T-helper 2 cell treated with Interferon-gamma antibody and Interleukin-4, amounts not matched to agents 100 ng/mL and 5 ng/mL, for 36 hours (primary cell): ENCODE data around the gene JARID2. TPM values are rescaled to one million over a fixed set of nuclear protein-coding genes. Genes with fewer than 3 reads are reported as not detected.

Experiments used
- intact Hi-C: fragments of 100-400 bp; cut with micrococcal nuclease; formaldehyde crosslinking; loops from one replicate; pipeline ENCODE4 v1.15.1; 2023
- total RNA-seq: library from RNA; stranded (reverse); gene quantifications from 2 replicates; pipeline ENCODE4 v1.2.3, GENCODE V29; 2022

Gene JARID2
- total RNA-seq, 1 donor from 2014 or later = 32.0 TPM

GRCh38 chr6:15431762-15432483 lies 186.1 kb downstream of the JARID2 start:
- intact Hi-C loops = no loop called here

DNA sequence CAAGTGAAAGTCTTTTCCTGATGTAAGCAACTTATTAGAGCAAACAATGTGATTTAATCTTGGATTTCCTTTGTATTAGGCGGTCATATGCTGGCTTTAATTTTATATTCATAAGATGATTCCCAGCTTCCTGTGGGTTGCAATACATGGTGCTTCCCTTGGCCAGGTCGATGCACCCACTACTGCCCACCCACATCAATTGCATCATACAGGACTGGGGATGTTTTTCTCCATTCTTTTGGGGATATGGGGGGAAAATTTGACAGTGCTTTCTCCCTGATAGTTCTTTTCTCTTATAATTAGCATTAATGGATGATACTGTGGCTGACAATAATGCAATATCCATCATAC lies 187.6 kb downstream of the JARID2 start:
- intact Hi-C loops = no loop called here

GRCh38 chr6:15434263-15434662 lies 188.4 kb downstream of the JARID2 start:
- intact Hi-C loops = no loop called here

DNA sequence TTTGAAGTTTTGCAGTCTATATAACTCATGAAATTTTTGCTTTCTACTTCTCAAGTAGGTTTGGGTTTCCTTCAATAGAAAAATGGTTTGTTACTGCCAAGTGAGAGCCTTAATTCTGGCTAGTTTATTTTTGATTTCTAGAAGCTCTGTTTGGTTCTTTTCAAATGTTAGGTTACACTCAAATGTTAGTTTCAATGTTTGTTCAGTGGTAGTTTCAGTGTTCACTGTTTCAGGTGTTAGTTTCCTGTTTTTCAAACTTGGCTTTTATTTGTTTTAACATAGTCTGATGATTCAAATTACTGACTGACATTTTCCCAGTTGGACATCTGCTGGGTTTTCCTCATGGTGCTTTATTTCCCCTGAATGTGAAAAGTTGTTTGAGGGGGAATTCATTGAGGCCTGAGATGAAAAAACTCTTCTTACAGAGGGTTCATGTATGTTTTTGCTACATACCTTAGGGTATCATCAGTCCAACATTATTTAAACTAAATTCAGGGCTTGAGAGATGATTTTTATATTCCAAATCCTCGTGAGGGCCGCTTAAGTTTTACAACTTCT lies 189.0 kb downstream of the JARID2 start:
- intact Hi-C loops = loop anchor here (5.0 kb wide), 1 partner anchor 38 kb away; no protein-coding TSS in a partner anchor

GRCh38 chr6:15435468-15435867 lies 189.6 kb downstream of the JARID2 start:
- intact Hi-C loops = loop anchor here (5.0 kb wide), 1 partner anchor 38 kb away; no protein-coding TSS in a partner anchor

DNA sequence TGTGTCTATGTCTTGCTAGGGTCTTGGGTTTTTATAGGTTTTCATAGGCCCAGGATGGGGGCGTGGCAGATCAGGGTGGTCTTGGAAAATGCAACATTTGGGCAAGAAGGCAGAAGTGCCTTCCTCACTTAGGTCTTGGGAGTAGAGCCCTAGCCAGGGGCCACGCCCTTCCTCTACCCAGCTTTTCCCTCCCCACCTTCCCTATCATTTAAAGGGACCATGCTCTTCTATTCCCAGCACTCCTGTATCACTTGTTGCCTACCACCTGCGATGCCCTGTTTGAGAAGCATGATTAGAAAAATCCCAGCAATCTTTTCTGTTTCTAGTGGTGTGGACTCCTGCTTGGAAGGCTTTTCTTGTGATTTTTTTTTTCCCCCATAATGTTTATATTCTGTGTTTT lies 190.6 kb downstream of the JARID2 start:
- intact Hi-C loops = loop anchor here (5.0 kb wide), 1 partner anchor 39 kb away; no protein-coding TSS in a partner anchor

GRCh38 chr6:15437090-15437635 lies 191.3 kb downstream of the JARID2 start:
- intact Hi-C loops = loop anchor here (5.0 kb wide), 1 partner anchor 40 kb away; no protein-coding TSS in a partner anchor

DNA sequence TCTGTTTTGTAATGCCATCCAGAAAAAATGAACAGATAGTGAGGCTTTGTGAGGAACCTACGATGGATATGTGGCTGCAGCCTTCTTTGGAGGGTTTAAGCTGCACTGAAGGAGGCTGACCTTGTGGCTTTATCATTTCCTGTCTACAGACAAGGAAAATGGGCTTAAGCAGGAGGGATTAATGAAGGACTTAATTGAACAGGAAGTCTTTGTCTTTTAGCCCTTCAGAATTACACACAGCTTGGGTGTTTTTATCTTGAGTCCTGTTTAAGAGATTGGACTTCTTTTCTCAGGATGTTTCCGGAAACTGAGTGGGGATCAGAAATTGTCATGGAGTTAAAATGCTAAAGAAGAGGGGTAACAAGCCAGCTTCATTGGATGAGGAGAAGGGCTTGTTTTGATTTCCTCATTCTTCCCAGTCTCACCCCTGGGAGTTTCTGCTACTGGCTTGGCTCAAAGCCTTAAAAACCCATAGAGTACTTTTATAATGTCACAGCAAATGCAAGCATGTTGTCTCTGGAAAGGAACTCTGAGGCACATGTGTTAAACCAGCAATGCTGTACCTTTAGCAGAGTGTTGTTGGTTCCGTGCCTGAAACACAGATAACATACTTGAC lies 193.6 kb downstream of the JARID2 start:
- intact Hi-C loops = loop anchor here (2.0 to 10.0 kb wide), 4 partner anchors 19 to 1225 kb away; no protein-coding TSS in a partner anchor

DNA sequence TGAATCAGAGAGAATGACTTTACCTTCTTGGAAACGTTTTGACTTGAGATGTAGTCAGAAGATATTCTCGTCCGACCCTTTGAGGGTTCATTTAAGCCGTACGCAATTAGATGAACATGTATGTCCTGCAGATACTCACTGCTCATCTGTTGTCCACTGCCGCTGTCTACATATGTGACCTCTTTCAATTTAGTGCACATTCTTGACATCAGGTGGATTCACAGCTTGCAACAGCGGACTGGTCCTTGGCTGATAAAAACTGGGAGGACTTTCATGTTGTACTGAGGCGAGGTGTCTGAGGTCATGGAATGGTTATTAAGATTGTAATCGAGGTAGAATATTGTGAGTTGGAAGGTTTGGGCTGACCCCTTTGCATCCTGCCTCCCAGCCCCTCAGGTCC lies 194.2 kb downstream of the JARID2 start:
- intact Hi-C loops = loop anchor here (2.0 to 10.0 kb wide), 3 partner anchors 19 to 1225 kb away; no protein-coding TSS in a partner anchor

DNA sequence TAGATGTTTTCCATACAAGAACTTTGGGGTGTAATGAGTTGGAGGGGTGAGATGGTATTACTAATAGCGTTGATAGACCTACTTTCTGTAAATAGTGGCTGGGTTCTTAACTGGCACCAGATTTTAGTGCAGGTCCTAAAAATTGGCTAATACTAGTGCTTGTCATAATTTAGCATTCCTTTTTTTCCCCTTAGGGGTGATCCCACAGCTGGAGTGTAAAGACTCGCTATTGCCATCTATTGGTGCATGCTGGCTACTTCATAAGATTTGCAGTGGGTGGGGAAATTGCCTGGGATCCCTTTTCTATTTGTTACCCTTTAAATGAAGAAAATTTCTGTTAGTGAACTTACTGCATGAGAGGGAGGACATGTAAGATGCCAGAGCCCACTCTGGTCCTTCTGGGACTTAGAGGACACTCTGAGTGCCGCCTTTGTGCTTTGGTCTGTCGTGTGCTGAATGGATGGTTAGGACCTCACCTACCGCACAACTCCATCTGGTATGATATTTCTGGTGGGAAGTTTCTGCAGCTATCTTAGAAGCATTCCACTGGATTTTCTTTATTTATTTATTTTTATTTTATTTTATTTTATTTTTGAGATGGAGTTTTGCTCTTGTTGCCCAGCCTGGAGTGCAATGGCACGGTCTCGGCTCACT lies 195.5 kb downstream of the JARID2 start:
- intact Hi-C loops = loop anchor here (1.0 to 10.0 kb wide), 4 partner anchors 21 to 1227 kb away; no protein-coding TSS in a partner anchor

DNA sequence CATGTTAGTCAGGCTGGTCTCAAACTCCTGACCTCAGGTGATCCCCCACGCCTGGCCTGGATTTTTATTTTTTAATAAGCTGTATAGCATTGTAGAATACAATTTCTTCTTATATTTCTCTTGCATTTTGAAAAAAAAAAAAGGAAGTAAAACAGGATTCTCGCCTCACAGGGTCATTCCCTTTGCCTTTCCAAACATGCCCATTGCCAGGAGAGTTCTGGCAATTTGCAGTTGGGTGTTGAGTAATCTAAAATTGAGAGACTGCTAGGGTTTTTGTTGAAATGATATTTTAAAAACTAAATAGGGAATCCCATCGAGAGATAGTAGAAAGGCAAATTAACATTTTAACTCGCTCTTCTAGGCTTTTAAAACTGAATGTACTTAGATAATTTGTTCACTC lies 196.1 kb downstream of the JARID2 start:
- intact Hi-C loops = loop anchor here (1.0 to 10.0 kb wide), 4 partner anchors 21 to 1227 kb away; no protein-coding TSS in a partner anchor

DNA sequence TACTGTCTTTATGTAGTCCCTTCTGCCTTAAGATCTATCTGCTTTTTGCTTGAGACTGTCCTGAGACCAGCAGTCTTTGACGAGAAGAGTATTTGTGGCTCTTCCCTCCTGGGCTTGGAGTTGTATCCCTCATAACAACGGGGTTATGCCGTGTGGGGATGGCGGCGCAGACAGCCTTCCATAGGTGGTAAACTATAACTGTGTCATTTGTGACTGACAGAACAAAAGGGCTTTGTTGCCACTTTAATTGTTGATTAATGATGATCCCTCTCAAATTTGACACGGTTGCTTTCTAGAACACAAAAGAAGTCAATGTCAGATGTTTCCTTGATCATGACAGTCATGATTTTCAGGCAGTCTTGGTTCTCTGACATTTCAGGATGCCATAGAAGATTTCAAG lies 196.6 kb downstream of the JARID2 start:
- intact Hi-C loops = loop anchor here (10.0 kb wide), 1 partner anchor 1228 kb away; no protein-coding TSS in a partner anchor

- intact Hi-C loops = loop anchor here (10.0 kb wide), 1 partner anchor 1228 kb away; no protein-coding TSS in a partner anchor
Measured at GRCh38 chr6:15443119-15443830, 197.4 kb downstream of the JARID2 start.

DNA sequence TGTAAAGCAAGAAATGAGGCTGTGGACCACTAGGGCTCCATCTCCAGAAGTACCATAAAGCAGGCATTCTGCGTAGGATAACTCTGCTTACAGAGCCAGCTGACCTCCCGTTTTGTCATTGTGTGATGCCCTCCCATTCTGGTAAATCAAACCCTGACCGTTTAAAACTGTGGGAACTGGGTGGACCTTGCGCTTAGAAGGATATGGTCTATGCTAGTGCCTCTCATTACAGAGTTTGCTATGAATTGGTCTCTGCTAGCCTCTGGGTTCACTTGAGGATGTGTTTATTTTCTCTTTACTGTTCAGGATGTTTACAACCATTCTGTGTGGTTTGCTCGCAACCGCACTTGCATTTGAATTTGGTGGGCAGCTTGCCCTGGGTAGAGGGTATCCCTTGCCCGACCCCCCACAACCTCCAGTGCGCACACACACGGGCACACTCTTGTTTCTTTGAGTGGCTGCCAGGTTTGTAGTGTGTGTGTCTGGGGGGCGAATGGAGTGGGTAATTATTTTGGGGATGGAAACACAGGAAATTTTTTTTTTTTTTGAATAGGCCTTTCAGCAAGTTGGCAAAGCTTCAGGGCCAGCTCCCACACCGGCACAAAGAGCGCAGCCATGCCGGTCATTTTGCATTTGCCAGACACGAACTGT lies 198.3 kb downstream of the JARID2 start:
- intact Hi-C loops = loop anchor here (10.0 kb wide), 1 partner anchor 1229 kb away; no protein-coding TSS in a partner anchor

DNA sequence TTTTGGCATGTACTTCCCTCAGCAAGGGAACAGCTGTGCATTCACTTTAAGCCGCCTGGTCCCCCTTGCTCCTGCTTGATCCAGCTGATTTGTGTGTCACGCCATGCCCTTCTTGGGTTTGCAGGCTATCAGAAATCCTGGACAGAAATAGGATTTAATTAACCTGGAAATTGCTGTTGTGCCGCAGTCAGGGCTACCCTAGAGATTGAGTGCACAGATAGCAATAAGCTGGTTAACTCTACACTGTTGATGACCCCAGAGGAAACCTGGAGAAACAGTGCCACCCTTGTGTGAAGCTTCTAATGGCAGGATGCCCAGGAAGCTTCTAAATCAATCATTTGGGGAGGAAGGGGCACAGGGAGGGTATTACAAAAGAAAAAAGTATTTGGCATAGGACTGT lies 199.0 kb downstream of the JARID2 start:
- intact Hi-C loops = loop anchor here (10.0 kb wide), 1 partner anchor 1230 kb away; no protein-coding TSS in a partner anchor

GRCh38 chr6:15447546-15448267 lies 201.8 kb downstream of the JARID2 start:
- intact Hi-C loops = loop anchor here (10.0 kb wide), 1 partner anchor 1233 kb away; no protein-coding TSS in a partner anchor

DNA sequence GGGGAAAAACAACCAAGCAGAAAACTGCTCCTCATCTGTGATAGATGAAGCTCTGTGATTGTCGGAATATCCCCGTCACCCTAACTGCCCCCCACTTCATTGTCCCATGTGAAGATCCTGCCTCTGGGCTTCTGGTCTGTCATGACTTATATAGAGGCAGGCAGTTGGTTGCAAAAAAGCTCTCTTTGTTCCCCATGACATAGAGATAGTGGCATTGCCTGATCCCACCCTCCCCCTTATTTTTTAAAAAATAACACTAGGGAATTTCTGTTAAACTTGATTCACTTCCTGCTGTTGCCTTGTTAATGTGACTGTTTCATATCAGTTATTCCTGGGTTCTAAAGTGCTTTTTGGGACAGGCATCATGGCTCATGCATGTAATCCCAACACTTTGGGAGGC lies 203.1 kb downstream of the JARID2 start:
- intact Hi-C loops = loop anchor here (10.0 kb wide), 1 partner anchor 1234 kb away; no protein-coding TSS in a partner anchor

GRCh38 chr6:15451738-15452137 lies 205.9 kb downstream of the JARID2 start:
- intact Hi-C loops = no loop called here
